Transverse colon (tissue), 4 donors: Measurements from ENCODE around the gene PXK. TPM values are rescaled to one million over a fixed set of nuclear protein-coding genes. Genes with fewer than 3 reads are reported as not detected.
A peak's percentile ranks its signal among the peaks of the same experiment; 100 is the strongest.

Source experiments
- DNase-seq: peaks from one replicate; pipeline ENCODE4 v3.0.0-alpha.2; 2019
- H3K27ac ChIP-seq, 4 donors: fragments of 200-600 bp; sonication (generic); 2 replicates each; pipeline ENCODE4 v1.5.1; 2016 to 2018; ENCODE audit warnings: inconsistent platforms in 4 of 4
- H3K27me3 ChIP-seq: fragments of 200-600 bp; sonication (generic); 2 replicates; pipeline ENCODE4 v1.5.1; 2017; ENCODE audit warnings: inconsistent platforms
- H3K36me3 ChIP-seq, 4 donors: fragments of 200-600 bp; sonication (generic); 2 replicates each; pipeline ENCODE4 v1.5.1; 2017 to 2019; ENCODE audit warnings: inconsistent platforms in 4 of 4
- H3K4me1 ChIP-seq, 4 donors: fragments of 200-600 bp; sonication (generic); 2 replicates each; pipeline ENCODE4 v1.5.1; 2017 to 2020; ENCODE audit warnings: inconsistent platforms in 4 of 4
- H3K4me3 ChIP-seq, 4 donors: fragments of 200-600 bp; sonication (generic); 1 replicate in 1 of 4; 2 replicates in 3 of 4; pipeline versions ENCODE4 v1.5.1 to v1.6.1; 2017 to 2019; ENCODE audit warnings: inconsistent platforms in 4 of 4
- H3K9me3 ChIP-seq, 2 donors: fragments of 200-600 bp; sonication (generic); 2 replicates each; pipeline ENCODE4 v1.5.1; 2017 to 2019; ENCODE audit warnings: inconsistent platforms in 2 of 2
- EP300 ChIP-seq: sonication (generic); formaldehyde crosslinking; IDR thresholded peaks from one replicate; pipeline ENCODE4 v1.6.1; 2017; ENCODE audit warnings: antibody characterized with exemption, low read depth
- POLR2A ChIP-seq: fragments of 450-650 bp; IDR thresholded peaks from one replicate; pipeline ENCODE4 v1.6.1; 2016; ENCODE audit warnings: antibody characterized with exemption, mild to moderate bottlenecking, moderate library complexity
- POLR2AphosphoS5 ChIP-seq, 3 donors: sonication (generic); formaldehyde crosslinking; IDR thresholded peaks; one replicate each; pipeline ENCODE4 v1.6.1; 2016; ENCODE audit warnings: antibody characterized with exemption in 3 of 3
- WGBS, 2 donors: methylation state at CpG; one replicate each; pipeline ENCODE4 v1.1.5; 2018; ENCODE audit warnings: low coverage in 1 of 2; 5-methylcytosine and 5-hydroxymethylcytosine counted together
- in situ Hi-C, 4 donors: fragments of 200-750 bp; cut with MboI; loops; one replicate each; pipeline versions ENCODE4 v1.15.0 to v1.15.1; 2017; ENCODE audit warnings: low sequenced_read_pairs in 3 of 4, low pct_ligation_motif_present in 1 of 4, low pct_unique_long_range_greater_than_20kb in 1 of 4
- intact Hi-C: fragments of 100-400 bp; cut with DNase I; formaldehyde crosslinking; loops from one replicate; pipeline ENCODE4 v1.15.1; 2023; ENCODE audit warnings: low total_unique reads
- total RNA-seq, 4 donors: library from RNA; depleted of rRNA; stranded (reverse); fragments of >200 nt; gene quantifications; one replicate each; pipeline ENCODE4 v1.1.0, GENCODE V29; 2016
- TF ChIP-seq, protein P1 (sequence below), 5 experiments: fragments of 200-600 bp in 3 of 5; fragments of 450-650 bp in 2 of 5; sonication (generic) in 3 of 5; IDR thresholded peaks; 1 replicate in 2 of 5; 2 replicates in 3 of 5; pipeline ENCODE4 v1.5.1; 2016 to 2017; ENCODE audit warnings: antibody characterized with exemption in 5 of 5, inconsistent platforms in 3 of 5, mild to moderate bottlenecking in 2 of 5, moderate library complexity in 1 of 5

The PXK gene
- total RNA-seq, 4 donors from 2014 or later = 7.6 to 29.5 (median 16.6) TPM

DNA sequence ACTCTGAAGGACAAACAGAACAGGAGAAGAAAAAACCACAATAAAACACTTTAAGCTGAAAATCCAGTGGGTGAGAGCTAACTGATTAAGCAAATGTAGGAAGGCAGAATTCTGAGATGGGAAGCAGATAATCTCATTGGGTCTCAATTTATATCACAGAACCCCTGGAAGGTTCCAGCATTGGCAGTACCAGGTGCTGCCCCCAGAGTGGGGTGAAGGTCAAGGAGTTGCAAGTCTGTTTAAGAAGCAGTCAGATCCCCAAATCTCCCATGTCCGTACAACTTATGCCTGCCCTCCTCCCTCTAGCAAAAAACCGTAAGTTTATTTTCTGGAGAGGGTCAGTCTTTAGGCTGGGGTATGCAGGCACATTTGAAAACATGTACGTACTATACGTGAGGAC is 45.1 kb downstream of the PXK start:
- H3K36me3 ChIP-seq = no peaks in the 10 kb centered on the region
- no peaks in the 10 kb centered on the region for H3K9me3 ChIP-seq
- in situ Hi-C loops (no loop called here), intact Hi-C loops (no loop called here)
- H3K4me1 ChIP-seq = no peaks in the 10 kb centered on the region
- no peak for DNase-seq
- no peaks in the 10 kb centered on the region for H3K27me3 ChIP-seq
- H3K27ac ChIP-seq = no peak overlapping the region
- 88 to 95% methylated on average over 2 to 4 of the region's 4 CpGs for WGBS, 2 donors
- TF ChIP-seq, protein P1, sequence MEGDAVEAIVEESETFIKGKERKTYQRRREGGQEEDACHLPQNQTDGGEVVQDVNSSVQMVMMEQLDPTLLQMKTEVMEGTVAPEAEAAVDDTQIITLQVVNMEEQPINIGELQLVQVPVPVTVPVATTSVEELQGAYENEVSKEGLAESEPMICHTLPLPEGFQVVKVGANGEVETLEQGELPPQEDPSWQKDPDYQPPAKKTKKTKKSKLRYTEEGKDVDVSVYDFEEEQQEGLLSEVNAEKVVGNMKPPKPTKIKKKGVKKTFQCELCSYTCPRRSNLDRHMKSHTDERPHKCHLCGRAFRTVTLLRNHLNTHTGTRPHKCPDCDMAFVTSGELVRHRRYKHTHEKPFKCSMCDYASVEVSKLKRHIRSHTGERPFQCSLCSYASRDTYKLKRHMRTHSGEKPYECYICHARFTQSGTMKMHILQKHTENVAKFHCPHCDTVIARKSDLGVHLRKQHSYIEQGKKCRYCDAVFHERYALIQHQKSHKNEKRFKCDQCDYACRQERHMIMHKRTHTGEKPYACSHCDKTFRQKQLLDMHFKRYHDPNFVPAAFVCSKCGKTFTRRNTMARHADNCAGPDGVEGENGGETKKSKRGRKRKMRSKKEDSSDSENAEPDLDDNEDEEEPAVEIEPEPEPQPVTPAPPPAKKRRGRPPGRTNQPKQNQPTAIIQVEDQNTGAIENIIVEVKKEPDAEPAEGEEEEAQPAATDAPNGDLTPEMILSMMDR (IDR thresholded peaks at IDR 0.05) = no peak
- no peak for TF ChIP-seq POLR2AphosphoS5 (IDR thresholded peaks at IDR 0.05)
- TF ChIP-seq POLR2A = no peak
- TF ChIP-seq EP300 = no peak
- H3K4me3 ChIP-seq = no peak overlapping the region

DNA sequence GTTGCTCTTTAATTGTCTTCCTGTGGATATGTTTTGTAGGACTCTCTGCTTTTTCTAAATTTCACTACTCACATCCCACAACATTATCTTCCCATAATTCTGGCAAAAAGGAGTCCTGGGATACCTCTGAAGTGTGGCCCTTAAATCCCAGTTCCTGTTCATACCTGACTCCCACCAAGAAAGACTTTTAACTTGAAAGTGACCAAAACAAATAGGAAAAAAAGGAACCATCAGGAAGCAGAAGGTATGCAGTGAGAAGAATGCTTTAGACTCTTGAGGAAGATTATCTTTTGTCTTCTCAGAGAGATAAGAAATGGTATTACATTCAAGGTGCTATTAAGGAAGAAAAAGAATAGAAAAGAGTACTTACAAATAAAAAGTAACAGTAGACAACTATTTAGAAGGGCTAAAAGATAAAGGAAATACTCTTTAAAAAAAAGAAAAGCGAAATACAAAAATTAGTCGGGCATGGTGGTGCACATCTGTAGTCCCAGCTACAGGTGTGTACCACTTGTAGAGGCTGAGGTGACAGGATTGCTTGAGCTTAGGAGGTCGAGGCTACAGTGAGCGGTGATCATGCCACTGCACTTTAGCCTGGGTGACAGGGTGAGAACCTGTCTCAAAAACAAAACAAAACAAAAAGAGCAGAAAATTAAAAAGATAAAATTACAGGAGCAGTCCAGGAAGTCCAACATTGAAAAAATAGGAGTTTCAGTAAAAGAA is 46.8 kb downstream of the PXK start:
- intact Hi-C loops = no loop called here
- DNase-seq = no peak
- no peaks in the 10 kb centered on the region for H3K36me3 ChIP-seq
- no peaks in the 10 kb centered on the region for H3K9me3 ChIP-seq
- H3K4me3 ChIP-seq = no peak overlapping the region
- no peaks in the 10 kb centered on the region for H3K27me3 ChIP-seq
- no peak for TF ChIP-seq POLR2A
- TF ChIP-seq, protein P1 (IDR thresholded peaks at IDR 0.05) = no peak
- H3K4me1 ChIP-seq = peaks cover 0 to 5% (median 1%) of the 10 kb centered on the region in 4 donors
- H3K27ac ChIP-seq = no peak overlapping the region
- in situ Hi-C loops = no loop called here
- WGBS, 2 donors = 64 to 91% methylated on average over 3 to 4 of the region's 4 CpGs

DNA sequence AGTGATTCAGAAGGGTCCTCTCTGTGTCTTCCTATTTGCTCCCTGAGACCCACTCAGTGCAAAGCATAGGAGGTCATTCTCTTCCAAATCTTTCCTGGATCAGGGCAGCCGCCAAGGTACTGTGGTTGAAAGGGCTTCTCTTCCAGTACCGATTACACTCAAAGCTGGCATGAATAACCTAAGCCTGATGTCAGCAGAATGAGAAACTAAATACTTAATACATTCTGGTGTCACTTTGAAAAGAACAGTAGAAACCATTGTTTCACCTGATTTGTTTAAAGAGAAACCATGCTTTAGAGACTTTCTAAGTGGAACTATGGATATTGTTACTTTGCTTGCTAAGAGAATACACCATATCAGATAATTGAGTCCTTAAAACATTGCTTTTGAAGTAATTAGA is 50.8 kb downstream of the PXK start:
- peak overlapping the region in 2 of 4 donors; percentile 13 to 26 for H3K27ac ChIP-seq
- no peaks in the 10 kb centered on the region for H3K9me3 ChIP-seq
- WGBS, 2 donors = 79 to 100% methylated on average over 1 to 2 of the region's 2 CpGs
- intact Hi-C loops = no loop called here
- DNase-seq = no peak
- H3K4me1 ChIP-seq = peaks cover 10 to 20% (median 15%) of the 10 kb centered on the region in 4 donors
- no peaks in the 10 kb centered on the region for H3K27me3 ChIP-seq
- TF ChIP-seq POLR2A (no peak), POLR2AphosphoS5 (IDR thresholded peaks at IDR 0.05) (no peak), EP300 (no peak)
- TF ChIP-seq, protein P1 (IDR thresholded peaks at IDR 0.05) = no peak
- H3K36me3 ChIP-seq = no peaks in the 10 kb centered on the region
- H3K4me3 ChIP-seq = no peak overlapping the region
- in situ Hi-C loops = no loop called here

DNA sequence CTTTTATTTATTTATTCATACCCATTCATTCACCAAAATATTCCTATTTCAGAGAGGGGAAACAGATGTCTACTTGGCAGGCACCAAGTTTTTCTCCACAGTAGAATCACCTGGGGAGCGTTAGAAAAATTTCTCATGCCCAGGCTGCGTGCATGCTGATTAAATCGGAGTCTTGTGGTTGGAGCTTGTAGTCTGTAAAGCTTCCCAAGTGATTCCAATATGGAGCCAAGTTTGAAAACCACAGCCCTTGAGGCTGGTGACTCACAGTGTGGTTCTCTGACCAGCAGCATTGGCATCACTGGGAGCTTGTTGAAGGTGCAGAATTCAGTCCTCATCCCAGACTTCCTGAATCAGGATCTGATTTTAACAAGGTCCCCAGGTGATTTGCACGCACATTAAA is 51.2 kb downstream of the PXK start:
- no peak overlapping the region for H3K4me3 ChIP-seq
- in situ Hi-C loops = no loop called here
- WGBS, 2 donors = 70 to 76% methylated on average over 3 to 4 of the region's 4 CpGs
- intact Hi-C loops = no loop called here
- H3K27me3 ChIP-seq = no peaks in the 10 kb centered on the region
- peak overlapping the region in 3 of 4 donors; percentile 3 to 26 (median 13) for H3K27ac ChIP-seq
- no peaks in the 10 kb centered on the region for H3K36me3 ChIP-seq
- DNase-seq = no peak
- H3K9me3 ChIP-seq = no peaks in the 10 kb centered on the region
- peaks cover 10 to 24% (median 18%) of the 10 kb centered on the region in 4 donors for H3K4me1 ChIP-seq
- TF ChIP-seq POLR2AphosphoS5 (IDR thresholded peaks at IDR 0.05) = no peak
- TF ChIP-seq, protein P1 (IDR thresholded peaks at IDR 0.05) = no peak
